Stimulated activated CD4-positive, alpha-beta T cell treated with anti-CD3 and anti-CD28 coated beads, Interleukin-15, amount 100 ng/mL, for 24 hours (primary cell): ENCODE data around the gene SSUH2.
"Not testable (repeated sequence)": the region's sequence is repeated elsewhere in the genome, so short reads cannot be mapped to it uniquely, and the experiment has no call there.

Experiments
- DNase-seq: peaks from one replicate; pipeline ENCODE4 v3.0.0-alpha.2; 2020

Gene SSUH2

GRCh38 chr3:8608041-8608790, 36.4 kb downstream of the SSUH2 start:
- DNase-seq = no peak

DNA sequence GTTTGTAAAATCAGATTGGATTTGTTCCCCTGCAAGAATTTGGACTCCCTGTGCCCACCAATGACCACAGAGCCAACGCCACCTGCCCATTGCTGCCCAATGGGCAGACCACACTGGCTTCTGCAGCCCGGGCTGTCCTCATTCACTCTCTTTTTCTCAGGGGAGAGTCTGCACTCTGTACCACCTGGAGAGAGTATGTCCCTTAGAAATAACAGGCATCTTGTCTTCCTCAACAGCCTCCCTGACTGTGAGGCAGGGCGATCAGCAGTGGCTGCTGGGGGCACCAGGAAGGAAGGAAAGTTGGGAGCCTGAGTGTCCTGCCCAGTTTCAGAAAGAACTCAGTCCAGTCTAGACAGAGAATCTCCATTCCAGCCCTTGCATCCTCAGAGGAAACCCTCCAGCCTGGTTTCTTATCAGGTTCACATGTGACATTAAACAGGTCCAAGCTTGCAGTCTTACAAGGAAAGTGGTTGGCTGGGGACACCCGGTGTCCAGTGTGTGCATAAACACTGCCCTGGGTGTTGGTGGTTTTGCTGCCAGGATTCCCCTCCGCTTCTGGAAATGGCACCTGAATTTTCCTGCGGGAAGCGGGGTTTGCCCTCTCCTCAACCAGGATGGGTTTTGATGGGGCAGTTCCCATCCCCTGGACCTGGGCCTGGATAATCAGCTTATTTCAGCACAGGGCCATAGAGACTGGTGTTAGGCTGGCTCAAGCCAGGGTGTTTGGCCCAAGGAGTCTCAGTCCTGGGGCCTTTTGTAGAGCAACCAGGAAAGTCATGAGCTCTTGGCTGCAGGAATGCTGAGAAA, 37.2 kb downstream of the SSUH2 start:
- no peak for DNase-seq

- DNase-seq = no peak
Observed at GRCh38 chr3:8606701-8607231, 37.8 kb downstream of the SSUH2 start.

GRCh38 chr3:8604988-8605387, 39.6 kb downstream of the SSUH2 start:
- DNase-seq = no peak

DNA sequence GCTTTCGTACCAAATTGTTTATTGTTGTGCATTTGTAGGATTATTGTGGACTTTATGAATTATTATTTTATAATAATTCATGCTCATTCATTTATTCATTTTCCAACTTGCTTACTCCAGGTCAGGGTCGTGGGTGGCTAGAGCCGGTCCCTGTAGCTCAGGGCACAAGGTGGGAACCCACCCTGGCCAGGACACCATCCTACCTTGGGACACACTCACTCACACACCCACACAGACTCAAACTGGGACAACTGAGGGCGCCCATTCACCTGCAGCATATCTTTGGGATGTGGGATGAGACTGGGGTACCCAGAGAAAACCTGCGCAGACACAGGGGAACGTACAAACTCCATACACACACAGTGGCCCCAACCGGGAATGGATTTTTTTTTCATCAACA, 40.6 kb downstream of the SSUH2 start:
- no peak for DNase-seq

- no peak for DNase-seq
Observed at GRCh38 chr3:8603115-8603710, 41.4 kb downstream of the SSUH2 start.

DNA sequence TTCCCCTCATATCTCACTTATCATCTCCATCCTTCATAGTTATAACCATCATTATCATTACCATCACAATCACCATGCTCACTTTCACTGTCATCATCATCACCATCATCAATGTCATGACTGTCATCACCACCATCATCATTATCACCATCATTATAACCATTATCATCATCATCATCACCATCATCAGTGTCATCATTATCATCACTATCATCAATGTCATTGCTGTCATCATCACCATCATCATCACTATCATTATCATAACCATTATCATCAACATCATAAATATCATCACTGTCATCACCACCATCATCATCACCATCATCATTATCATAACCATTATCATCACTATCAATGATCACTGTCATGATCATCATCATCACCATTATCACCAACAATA, 44.1 kb downstream of the SSUH2 start:
- no peak for DNase-seq

GRCh38 chr3:8599146-8599545, 45.5 kb downstream of the SSUH2 start:
- no peak for DNase-seq

DNA sequence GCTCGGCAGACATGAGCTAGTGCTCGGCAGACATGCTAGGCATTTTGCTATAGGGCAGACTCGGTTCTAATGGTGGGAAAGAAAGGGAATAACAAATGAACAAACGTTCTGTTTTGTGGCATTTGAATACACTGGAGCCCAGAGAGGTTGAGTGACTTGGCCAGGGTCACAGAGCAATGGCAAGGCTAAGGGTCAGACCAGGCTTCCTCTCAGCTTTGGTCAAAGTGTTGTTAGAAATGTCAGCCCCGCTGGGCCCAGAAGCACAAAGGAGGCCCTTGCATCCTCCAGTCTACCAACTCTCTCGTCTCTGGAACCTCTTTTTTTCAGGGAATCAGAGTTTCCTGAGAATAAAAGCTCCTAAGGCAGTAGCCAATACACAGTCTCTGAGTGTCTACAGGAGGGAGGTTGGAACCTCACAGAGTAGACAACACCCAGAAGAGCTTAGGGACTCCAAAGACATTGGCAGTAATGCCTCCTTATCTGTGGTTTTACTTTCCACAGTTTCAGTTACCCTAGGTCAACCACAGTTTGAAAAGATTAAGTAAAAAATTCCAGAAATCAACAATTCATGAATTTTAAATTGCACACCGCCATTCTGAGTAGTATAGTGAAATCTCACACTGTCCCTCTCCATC, 47.3 kb downstream of the SSUH2 start:
- no peak for DNase-seq

DNA sequence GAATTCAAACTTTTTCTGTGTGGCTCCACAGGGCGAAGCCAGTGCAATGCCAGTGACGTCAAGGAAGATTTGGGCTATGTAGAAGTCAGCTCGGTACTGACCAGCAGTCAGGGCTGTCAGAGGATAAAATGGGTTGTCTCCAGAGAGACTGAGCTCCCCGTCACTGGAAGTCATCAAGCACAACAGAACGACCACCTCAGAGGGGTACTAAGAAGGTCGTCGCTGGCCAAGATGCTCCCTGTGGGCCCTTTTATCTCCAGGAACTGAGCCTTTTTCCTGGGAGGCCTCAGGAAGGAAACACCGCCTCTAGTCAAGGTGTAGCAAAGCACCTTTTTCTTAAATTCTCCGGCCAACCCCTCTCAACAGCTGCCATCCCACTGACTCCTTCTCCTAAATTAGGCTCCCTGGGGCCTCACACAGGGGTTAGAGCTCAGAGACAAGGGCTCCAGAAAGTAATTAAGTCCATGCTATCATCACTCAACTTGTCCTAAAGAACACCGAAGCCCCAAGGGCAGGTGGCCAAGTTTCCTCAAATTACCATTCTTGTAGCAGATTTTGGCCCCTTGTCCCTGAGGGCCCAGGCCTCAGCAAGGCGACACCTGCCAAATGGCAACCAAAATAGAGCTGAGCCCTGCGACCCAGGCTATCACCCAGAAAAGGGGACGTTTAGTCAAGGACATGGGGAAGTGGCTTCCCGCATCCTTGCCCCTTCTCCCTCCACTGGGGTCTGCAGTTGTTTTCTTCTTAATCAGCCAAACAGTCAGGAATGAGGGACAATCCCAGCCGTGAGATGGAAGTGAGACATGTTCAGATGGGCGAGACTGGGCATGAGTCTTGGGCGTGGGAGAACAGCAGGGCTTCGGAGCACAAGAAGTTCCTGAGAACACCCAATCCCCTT, 48.0 kb downstream of the SSUH2 start:
- no peak for DNase-seq

DNA sequence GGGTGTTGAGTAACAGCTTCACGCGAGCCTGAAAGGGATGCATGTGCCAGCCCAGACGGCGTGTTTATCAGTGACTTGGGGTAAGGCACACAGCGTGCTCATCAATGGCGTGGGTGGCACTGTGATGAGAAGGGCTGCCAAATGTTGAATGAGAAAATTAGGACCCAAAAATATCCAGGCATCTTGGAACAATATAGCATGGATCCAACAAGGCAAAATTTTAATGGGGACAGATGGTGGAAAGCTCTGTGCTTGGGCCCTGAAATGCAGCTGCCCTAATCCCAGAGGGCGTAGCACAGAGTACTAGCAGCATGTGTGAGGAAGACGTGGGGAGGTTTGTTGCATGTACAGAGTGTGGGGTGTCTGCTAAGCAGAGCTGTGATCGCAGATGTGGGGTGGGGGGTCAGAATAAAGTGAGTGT, 48.9 kb downstream of the SSUH2 start:
- DNase-seq = no peak

GRCh38 chr3:8595252-8595651, 49.3 kb downstream of the SSUH2 start:
- DNase-seq = no peak

GRCh38 chr3:8593021-8593827, 51.4 kb downstream of the SSUH2 start:
- no peak for DNase-seq

DNA sequence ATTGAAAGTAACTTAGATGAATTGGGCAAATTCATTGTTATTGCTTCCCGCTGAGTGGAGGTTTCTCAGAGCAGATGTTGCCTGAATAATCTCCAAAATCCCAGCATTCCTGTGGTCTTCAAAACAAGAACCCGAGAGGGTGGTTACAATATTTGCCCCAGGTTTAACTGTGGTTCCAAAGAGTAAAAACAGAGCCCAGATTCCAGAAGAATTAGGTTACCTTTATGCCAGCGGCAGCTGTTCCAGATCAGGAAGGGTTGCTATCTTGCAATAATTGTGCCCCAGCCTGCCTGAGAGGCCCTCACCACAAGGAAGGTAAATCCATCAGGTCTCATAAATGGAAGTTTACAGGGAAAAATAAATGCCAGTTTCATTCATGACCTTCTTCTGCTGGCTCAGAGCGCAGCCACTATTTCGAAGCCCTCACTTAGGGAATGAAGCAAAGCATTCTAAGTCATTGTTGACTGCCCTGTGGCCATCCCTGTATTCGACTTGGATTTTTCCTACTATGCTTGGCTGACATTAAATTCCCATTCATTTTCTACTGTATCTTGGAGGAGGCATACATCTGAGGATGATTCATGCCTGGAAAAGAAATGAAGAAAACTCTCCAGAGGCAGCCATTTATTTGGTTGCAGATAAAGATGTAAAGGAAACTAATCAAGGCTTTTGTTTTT, 54.6 kb downstream of the SSUH2 start:
- no peak for DNase-seq

DNA sequence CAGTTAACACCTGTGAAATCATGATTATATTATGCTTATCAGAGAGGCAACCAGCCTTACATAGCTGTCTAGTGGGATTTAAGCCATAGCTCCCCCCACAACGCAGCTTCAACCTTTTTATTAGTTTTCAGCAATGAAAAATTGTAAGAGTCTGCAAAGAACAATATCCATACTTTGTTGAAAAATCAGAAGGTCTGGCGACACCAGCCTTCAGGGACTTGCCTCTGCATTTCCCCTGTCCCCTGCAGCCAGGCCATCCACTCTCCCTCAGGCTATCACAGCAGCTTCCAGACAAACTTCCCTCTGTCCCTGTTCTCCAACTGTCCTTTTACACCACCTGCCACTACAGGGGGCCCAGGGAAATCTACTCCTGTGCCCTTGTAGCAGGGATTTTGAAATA, 59.9 kb downstream of the SSUH2 start:
- no peak for DNase-seq

DNA sequence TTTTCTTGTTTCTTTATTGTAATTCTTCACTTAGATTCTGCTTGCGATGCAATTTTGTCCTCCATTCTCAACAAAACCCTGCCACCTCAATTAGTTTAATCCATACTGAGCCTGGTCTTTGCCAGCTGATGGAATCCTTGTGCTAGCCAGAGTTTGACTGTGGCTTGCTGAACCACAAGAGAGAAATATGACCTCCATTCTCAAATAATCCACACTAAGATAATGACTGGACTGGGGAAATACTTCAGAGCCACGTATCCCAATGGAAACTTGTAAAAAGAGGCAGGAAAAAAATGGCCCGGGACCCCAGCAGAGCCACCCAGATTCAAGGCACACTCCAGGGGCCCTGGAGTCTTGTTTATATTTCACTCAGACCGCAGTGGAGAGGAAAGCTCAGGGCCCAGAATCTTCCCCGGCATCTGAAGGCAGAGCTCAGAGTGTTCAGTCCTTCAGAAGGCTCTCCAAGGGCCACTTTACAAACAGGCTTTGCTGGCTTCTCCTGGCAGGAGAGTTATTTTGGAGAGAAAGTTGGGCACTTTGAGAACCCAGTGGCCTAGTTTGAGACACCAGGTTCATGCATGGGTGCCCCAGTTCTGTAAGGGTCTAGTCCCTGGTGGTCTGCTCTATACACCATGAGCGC, 62.7 kb downstream of the SSUH2 start:
- no peak for DNase-seq

- DNase-seq = no peak
Observed at GRCh38 chr3:8581373-8581772, 63.2 kb downstream of the SSUH2 start.

DNA sequence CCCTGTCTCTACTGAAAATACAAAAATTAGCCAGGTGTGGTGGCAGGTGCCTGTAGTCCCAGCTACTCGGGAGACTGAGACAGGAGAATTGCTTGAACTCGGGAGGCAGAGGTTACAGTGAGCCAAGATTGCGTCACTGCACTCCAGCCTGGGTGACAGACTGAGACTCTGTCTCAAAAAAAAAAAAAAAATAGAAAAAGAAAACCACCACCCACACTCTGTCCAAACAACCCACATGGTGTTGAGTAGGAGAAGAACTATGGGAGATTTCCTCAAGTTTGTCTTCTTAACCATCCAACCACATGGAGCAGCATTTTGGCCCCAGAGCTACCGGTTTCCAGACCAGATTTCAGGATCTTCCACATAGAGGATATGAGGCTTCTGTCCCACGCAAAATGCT, 64.2 kb downstream of the SSUH2 start:
- not testable (repeated sequence) for DNase-seq

DNA sequence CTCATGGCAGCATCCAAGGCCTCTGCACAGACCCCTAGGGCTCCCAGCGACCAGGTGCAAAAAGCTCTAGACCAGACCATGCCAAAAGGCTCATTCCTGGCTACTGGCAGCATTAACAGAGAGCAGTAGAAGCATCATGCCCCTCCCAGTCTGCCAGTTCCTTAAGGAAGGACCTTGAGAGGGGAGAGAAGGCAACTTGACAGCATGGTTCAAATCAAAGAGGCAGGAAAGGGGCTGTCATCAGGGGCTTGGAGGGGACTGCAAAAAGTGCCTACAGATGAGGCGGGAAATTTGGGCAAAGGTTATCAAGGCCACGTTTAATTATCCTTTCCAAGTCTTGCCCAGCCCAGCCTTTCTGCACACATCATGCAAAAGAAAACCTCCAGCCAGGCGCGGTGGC, 64.7 kb downstream of the SSUH2 start:
- no peak for DNase-seq

- no peak for DNase-seq
Observed at GRCh38 chr3:8579096-8579495, 65.5 kb downstream of the SSUH2 start.
